ENCODE results near the gene AUTS2.

DNA sequence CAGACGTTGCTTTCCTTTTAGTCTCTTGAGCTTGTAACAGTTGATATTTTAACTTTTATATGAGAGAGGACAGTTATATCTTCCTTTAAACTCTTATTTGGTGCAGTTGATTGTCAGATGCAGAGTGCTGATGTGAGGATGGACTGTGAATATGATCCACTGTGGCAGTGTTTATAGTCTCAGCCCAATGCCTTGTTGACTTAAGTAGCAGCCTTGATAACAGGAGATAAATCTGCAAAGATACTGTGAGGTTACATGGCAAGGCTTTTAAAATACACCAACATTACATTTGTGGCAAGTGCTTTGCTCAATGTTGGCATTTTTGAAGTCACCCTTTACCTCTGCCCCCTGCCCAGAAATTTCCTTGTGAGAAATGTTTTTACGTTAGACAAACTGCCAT is 206.7 kb downstream of the AUTS2 start:
- TF ChIP-seq, protein P1, sequence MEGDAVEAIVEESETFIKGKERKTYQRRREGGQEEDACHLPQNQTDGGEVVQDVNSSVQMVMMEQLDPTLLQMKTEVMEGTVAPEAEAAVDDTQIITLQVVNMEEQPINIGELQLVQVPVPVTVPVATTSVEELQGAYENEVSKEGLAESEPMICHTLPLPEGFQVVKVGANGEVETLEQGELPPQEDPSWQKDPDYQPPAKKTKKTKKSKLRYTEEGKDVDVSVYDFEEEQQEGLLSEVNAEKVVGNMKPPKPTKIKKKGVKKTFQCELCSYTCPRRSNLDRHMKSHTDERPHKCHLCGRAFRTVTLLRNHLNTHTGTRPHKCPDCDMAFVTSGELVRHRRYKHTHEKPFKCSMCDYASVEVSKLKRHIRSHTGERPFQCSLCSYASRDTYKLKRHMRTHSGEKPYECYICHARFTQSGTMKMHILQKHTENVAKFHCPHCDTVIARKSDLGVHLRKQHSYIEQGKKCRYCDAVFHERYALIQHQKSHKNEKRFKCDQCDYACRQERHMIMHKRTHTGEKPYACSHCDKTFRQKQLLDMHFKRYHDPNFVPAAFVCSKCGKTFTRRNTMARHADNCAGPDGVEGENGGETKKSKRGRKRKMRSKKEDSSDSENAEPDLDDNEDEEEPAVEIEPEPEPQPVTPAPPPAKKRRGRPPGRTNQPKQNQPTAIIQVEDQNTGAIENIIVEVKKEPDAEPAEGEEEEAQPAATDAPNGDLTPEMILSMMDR (IDR thresholded peaks at IDR 0.05), result no peak
- TF ChIP-seq POLR2AphosphoS5 (IDR thresholded peaks at IDR 0.05) (no peak), POLR2A (IDR thresholded peaks at IDR 0.05) (no peak)
